Heart left ventricle (tissue), 16 donors: ENCODE results near the gene PRDM16. TPM values are rescaled to one million over a fixed set of nuclear protein-coding genes. Genes with fewer than 3 reads are reported as not detected.

Source experiments
- ATAC-seq, 4 donors: fragments of 200-7000 bp; cut with Tn5 transposase; one replicate each; pipeline ENCODE4 v1.9.1; 2020 to 2022; ENCODE audit warnings: moderate library complexity in 4 of 4, mild to moderate bottlenecking in 3 of 4, moderate number of reproducible peaks in 1 of 4
- DNase-seq, 5 donors: peaks; one replicate each; pipeline ENCODE4 v3.0.0-alpha.2; 2020
- H3K27ac ChIP-seq, 12 donors: fragments of 200-600 bp; sonication (generic) in 4 of 12; one replicate each; pipeline versions ENCODE4 v1.5.0 to v1.8.0; 2016 to 2022; ENCODE audit warnings: mild to moderate bottlenecking in 2 of 12
- H3K27me3 ChIP-seq, 9 donors: fragments of 200-600 bp; sonication (generic) in 2 of 9; one replicate each; pipeline versions ENCODE4 v1.5.1 to v1.8.0; 2016 to 2022; ENCODE audit warnings: mild to moderate bottlenecking in 3 of 9
- H3K36me3 ChIP-seq, 9 donors: fragments of 200-600 bp; sonication (generic) in 2 of 9; one replicate each; pipeline versions ENCODE4 v1.5.0 to v1.8.0; 2018 to 2022; ENCODE audit warnings: mild to moderate bottlenecking in 2 of 9
- H3K4me1 ChIP-seq, 12 donors: fragments of 200-600 bp; sonication (generic) in 4 of 12; one replicate each; pipeline versions ENCODE4 v1.5.0 to v1.8.0; 2016 to 2022; ENCODE audit warnings: mild to moderate bottlenecking in 3 of 12
- H3K4me3 ChIP-seq, 12 donors: fragments of 200-600 bp; sonication (generic) in 4 of 12; one replicate each; pipeline versions ENCODE4 v1.5.0 to v1.8.0; 2017 to 2022; ENCODE audit warnings: mild to moderate bottlenecking in 9 of 12, moderate library complexity in 4 of 12
- H3K9me3 ChIP-seq, 12 donors: fragments of 200-600 bp; sonication (generic) in 4 of 12; one replicate each; pipeline versions ENCODE4 v1.5.0 to v1.8.0; 2016 to 2022; ENCODE audit warnings: mild to moderate bottlenecking in 1 of 12
- CTCF ChIP-seq, 12 donors: fragments of 200-600 bp; sonication (generic) in 4 of 12; IDR thresholded peaks; one replicate each; pipeline versions ENCODE4 v1.5.0 to v1.8.0; 2018 to 2022; ENCODE audit warnings: antibody characterized with exemption in 12 of 12, mild to moderate bottlenecking in 5 of 12
- POLR2A ChIP-seq, 2 donors: fragments of 450-650 bp; IDR thresholded peaks; one replicate each; pipeline ENCODE4 v1.6.1; 2017; ENCODE audit warnings: antibody characterized with exemption in 2 of 2, mild to moderate bottlenecking in 2 of 2, moderate library complexity in 2 of 2
- WGBS, 4 donors: extraction: QIAGEN DNeasy Blood & Tissue Kit in 2 of 4; methylation state at CpG; one replicate each; pipeline versions ENCODE4 v1.1.5 to v1.1.7; 2013 to 2018; 5-methylcytosine and 5-hydroxymethylcytosine counted together
- intact Hi-C, 10 donors: fragments of 100-400 bp; cut with DNase I; formaldehyde crosslinking; loops; one replicate each; pipeline versions ENCODE4 v1.11.1 to v1.14.2; 2022
- polyA plus RNA-seq, 2 donors: library from polyadenylated mRNA; stranded (reverse); fragments of 200-250 nt; gene quantifications; one replicate each; pipeline ENCODE4 v1.2.3, GENCODE V29; 2013
- total RNA-seq, 9 donors: library from RNA; depleted of rRNA in 2 of 9; stranded (reverse); fragments of >200 nt in 2 of 9; fragmentation: NEBNext Ultra II Directional in 3 of 9; extraction: Animal tissue kit (Norgen Biotek cat#: 25700) in 3 of 9; gene quantifications; one replicate each; pipeline versions ENCODE4 v1.1.0 to v1.2.4, GENCODE V29; 2016 to 2023
- donor health status: ischemic (EF 13 %, LVEDD 7.1; RV severe dilation, severe dysfunction).
- donor health status: healthy with polysubstance abuse.
- donor health status: DM: no; HTN: yes; CAD: no.
- donor health status: DM: no; HTN: no; CAD: no.
- donor health status: ischemic (EF 25% LVEDD 6.9; RV normal size, moderate dysfunction).
- donor health status: ischemic (EF 25% LVEDD 5.7; RV mildly dilated, moderate dysfunction).
- donor health status: healthy.
- donor health status: DM: yes; HTN: yes; CAD: no.
- donor health status: ischemic (EF 35%, LVEDD 5.7; RV mildly dilated, moderate dysfunction).
- donor health status: nonischemic (EF 11% LVEDD 7.7; RV severe dilation, severe dysfunction).
- donor health status: DM: yes; HTN: yes; CAD: no.
- donor health status: PGD.
- donor health status: ischemic (EF 29% LVEDD 5.4; RV normal size, mild dysfunction).
- donor health status: nonischemic (EF 23%, LVEDD 6.1; RV moderate dilation, normal function).

PRDM16 gene
- total and polyA plus RNA-seq, 11 donors = 6.0 to 22.7 (median 14.0) TPM

DNA sequence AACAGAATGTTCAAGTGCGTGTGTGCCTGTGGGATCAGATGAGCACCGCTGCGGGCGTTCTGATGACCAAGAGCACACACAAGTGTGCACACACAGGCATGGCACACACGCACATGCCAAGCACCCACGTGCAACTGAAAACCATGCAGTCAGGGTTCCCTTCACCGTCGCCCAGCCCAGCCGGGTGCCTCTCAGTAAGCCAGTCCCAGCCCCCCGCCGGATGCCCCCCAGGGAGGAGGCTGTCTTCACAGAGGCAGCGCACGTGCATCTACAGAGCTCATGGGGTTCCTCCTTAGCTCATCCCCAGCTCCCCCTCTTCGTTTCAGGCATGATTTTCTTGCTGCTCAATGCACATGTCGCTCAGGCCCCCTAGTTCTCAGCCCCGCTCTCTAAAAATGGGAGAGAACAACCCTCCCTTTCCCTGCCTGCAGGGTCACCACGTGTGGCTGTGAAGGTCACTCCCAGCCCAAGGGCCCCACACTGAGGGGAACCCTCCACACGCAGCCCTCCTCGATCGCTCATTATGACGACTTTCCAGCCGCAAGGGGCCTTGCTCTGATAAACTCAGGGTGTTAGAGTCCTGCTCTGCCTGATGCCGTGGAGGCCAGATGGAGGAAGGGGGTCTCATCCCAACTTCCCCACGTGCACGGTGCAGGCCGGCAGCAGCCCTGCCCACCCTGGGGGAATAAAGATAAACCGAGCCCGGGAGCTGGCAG, 355.1 kb downstream of the PRDM16 start:
- peak overlapping the region in 11 of 12 donors; percentile 77 to 95 (median 84) for H3K27ac ChIP-seq
- H3K36me3 ChIP-seq = peaks cover 0 to 32% (median 8%) of the 10 kb centered on the region in 9 donors
- intact Hi-C loops = loop anchor here (1.0 to 10.0 kb wide), 15 partner anchors 102 to 1012 kb away; partner anchors contain the start of genes PEX10 (in 6 of the 10) and PRDM16 (in 6 of the 10)
- WGBS, 4 donors = 51 to 59% (median 57%) methylated on average over 28 of the region's 28 CpGs
- H3K27me3 ChIP-seq = no peaks in the 10 kb centered on the region
- peaks cover 11 to 41% (median 31%) of the 10 kb centered on the region in 12 donors for H3K4me1 ChIP-seq
- no peak overlapping the region for H3K4me3 ChIP-seq
- ATAC-seq = peak in 1 of 4 donors; percentile 2
- TF ChIP-seq POLR2A (IDR thresholded peaks at IDR 0.05) = no peak
- TF ChIP-seq CTCF (IDR thresholded peaks at IDR 0.05) = no peak
- DNase-seq = peak in 1 of 5 donors; percentile 60
- H3K9me3 ChIP-seq = no peaks in the 10 kb centered on the region

GRCh38 chr1:3425486-3426215, 356.6 kb downstream of the PRDM16 start:
- Histone ChIP-seq H3K9me3 (no peaks in the 10 kb centered on the region), H3K4me3 (no peak overlapping the region), H3K27ac (no peak overlapping the region), H3K36me3 (peaks cover 0 to 28% (median 8%) of the 10 kb centered on the region in 9 donors), H3K27me3 (no peaks in the 10 kb centered on the region), H3K4me1 (peaks cover 11 to 41% (median 31%) of the 10 kb centered on the region in 12 donors)
- TF ChIP-seq POLR2A (IDR thresholded peaks at IDR 0.05) (no peak), CTCF (IDR thresholded peaks at IDR 0.05) (no peak)
- peak in 2 of 5 donors; percentile 21 to 29 for DNase-seq
- no peak for ATAC-seq
- intact Hi-C loops = loop anchor here in 9 of 10 donors (2.0 to 10.0 kb wide), 5 partner anchors 413 to 1011 kb away; partner anchors contain the start of gene PEX10 (in 5 of the 9)
- WGBS, 4 donors = 88 to 93% (median 91%) methylated on average over 39 to 44 of the region's 44 CpGs

GRCh38 chr1:3426956-3427535, 358.0 kb downstream of the PRDM16 start:
- TF ChIP-seq POLR2A (IDR thresholded peaks at IDR 0.05) = no peak
- TF ChIP-seq CTCF (IDR thresholded peaks at IDR 0.05) = no peak
- Histone ChIP-seq H3K4me3 (no peak overlapping the region), H3K4me1 (peaks cover 11 to 28% (median 27%) of the 10 kb centered on the region in 12 donors), H3K27ac (no peak overlapping the region), H3K9me3 (no peaks in the 10 kb centered on the region), H3K36me3 (peaks cover 0 to 36% (median 10%) of the 10 kb centered on the region in 9 donors), H3K27me3 (no peaks in the 10 kb centered on the region)
- intact Hi-C loops = loop anchor here in 9 of 10 donors (5.0 to 10.0 kb wide), 4 partner anchors 552 to 1012 kb away; partner anchors contain the start of gene PEX10 (in 5 of the 9)
- DNase-seq = peak in 2 of 5 donors; percentile 11 to 22
- 88 to 92% (median 90%) methylated on average over 17 to 20 of the region's 20 CpGs for WGBS, 4 donors
- no peak for ATAC-seq
